ENCODE results near the gene NF1.

The NF1 gene

DNA sequence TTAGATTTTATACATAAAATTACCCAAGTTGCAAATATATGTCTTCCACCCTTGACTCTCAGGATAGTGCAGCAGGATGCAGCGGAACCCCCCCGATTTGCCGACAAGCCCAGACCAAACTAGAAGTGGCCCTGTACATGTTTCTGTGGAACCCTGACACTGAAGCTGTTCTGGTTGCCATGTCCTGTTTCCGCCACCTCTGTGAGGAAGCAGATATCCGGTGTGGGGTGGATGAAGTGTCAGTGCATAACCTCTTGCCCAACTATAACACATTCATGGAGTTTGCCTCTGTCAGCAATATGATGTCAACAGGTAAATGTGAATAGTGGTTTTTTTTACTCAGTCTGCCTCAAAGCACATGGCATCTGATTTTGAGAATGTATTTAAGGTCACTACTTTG is 131.6 kb downstream of the NF1 start:
- no peak overlapping the region for H3K27ac Mint-ChIP-seq
- peaks cover 46% of the 10 kb centered on the region for H3K36me3 Mint-ChIP-seq (ENCODE audit: low read depth)
- no peaks in the 10 kb centered on the region for H3K27me3 Mint-ChIP-seq (ENCODE audit: low read depth)
- H3K9me3 Mint-ChIP-seq = no peaks in the 10 kb centered on the region
- no peaks in the 10 kb centered on the region for H3K4me1 Mint-ChIP-seq
- no peak for TF ChIP-seq CTCF (IDR thresholded peaks at IDR 0.05; ENCODE audit: unreplicated experiment in 3 of 3)
- no peak overlapping the region for H3K4me3 Mint-ChIP-seq

DNA sequence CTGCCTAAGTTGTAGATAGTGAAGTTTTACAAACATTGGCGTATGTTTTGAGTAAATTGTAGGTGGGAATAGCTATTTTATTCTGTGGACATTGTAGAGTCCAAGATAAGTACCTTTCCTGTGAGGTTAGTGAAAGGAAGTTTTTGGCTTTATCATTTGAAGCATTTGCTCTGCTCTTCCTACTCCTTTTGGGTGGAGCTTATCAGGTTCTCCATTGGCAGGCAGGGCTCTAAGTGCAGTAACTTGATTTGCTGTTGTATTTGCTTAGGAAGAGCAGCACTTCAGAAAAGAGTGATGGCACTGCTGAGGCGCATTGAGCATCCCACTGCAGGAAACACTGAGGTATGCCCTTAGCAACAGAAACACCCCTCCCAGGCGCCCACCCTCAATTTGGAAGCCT is 132.2 kb downstream of the NF1 start:
- TF ChIP-seq CTCF (IDR thresholded peaks at IDR 0.05; ENCODE audit: unreplicated experiment in 3 of 3) = no peak
- no peaks in the 10 kb centered on the region for H3K9me3 Mint-ChIP-seq
- H3K4me1 Mint-ChIP-seq = no peaks in the 10 kb centered on the region
- peaks cover 51% of the 10 kb centered on the region for H3K36me3 Mint-ChIP-seq (ENCODE audit: low read depth)
- no peak overlapping the region for H3K27ac Mint-ChIP-seq
- H3K27me3 Mint-ChIP-seq (ENCODE audit: low read depth) = no peaks in the 10 kb centered on the region
- no peak overlapping the region for H3K4me3 Mint-ChIP-seq

DNA sequence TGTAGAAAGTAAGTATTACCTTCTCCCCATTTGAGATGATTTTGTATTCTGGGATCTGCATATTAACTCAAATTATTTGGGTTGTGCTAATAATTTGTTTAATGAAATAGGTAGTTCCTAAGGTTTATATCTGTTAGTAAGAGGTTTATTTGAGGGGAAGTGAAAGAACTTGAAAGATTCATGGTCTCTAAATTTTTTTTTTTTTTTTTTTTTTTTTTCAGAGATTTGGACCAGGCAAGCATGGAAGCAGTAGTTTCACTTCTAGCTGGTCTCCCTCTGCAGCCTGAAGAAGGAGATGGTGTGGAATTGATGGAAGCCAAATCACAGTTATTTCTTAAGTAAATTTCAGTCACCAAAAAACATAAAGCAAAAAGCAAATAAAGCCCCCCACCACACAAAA is 137.1 kb downstream of the NF1 start:
- H3K4me1 Mint-ChIP-seq = no peaks in the 10 kb centered on the region
- no peaks in the 10 kb centered on the region for H3K9me3 Mint-ChIP-seq
- TF ChIP-seq CTCF (IDR thresholded peaks at IDR 0.05; ENCODE audit: unreplicated experiment in 3 of 3) = no peak
- H3K27me3 Mint-ChIP-seq (ENCODE audit: low read depth) = no peaks in the 10 kb centered on the region
- H3K4me3 Mint-ChIP-seq = no peak overlapping the region
- H3K27ac Mint-ChIP-seq = no peak overlapping the region
- peaks cover 72% of the 10 kb centered on the region for H3K36me3 Mint-ChIP-seq (ENCODE audit: low read depth)

DNA sequence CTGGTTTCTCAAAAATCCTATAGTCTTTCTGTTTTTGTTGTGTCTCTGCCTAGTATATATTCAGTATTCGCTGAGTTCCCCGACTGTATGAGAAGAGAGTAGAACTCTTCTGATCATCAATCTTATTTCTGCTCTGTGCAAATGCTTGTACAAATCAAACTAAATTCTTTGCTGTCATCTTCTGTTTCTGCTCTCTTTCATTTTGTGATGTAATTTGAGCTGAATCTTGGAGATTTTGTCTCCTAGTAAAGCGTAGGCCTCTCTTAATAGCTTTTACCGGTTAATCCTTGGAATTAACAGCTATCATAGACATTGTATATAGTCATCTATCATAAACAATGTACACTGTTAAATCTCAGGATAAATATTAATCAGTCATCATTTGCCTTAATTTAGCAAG is 140.3 kb downstream of the NF1 start:
- H3K36me3 Mint-ChIP-seq (ENCODE audit: low read depth) = peaks cover 78% of the 10 kb centered on the region
- no peaks in the 10 kb centered on the region for H3K27me3 Mint-ChIP-seq (ENCODE audit: low read depth)
- no peak for TF ChIP-seq CTCF (IDR thresholded peaks at IDR 0.05; ENCODE audit: unreplicated experiment in 3 of 3)
- H3K4me1 Mint-ChIP-seq = no peaks in the 10 kb centered on the region
- H3K4me3 Mint-ChIP-seq = no peak overlapping the region
- no peak overlapping the region for H3K27ac Mint-ChIP-seq
- peaks cover 5% of the 10 kb centered on the region for H3K9me3 Mint-ChIP-seq

GRCh38 chr17:31236137-31236536 is 141.4 kb downstream of the NF1 start:
- peaks cover 7% of the 10 kb centered on the region for H3K9me3 Mint-ChIP-seq

More at GRCh38 chr17:31236137-31236536, 141.4 kb downstream of the NF1 start:
- TF ChIP-seq CTCF (IDR thresholded peaks at IDR 0.05; ENCODE audit: unreplicated experiment in 3 of 3) = no peak
- Mint-ChIP-seq H3K4me1 (no peaks in the 10 kb centered on the region), H3K36me3 (ENCODE audit: low read depth) (peaks cover 78% of the 10 kb centered on the region), H3K27ac (no peak overlapping the region), H3K27me3 (ENCODE audit: low read depth) (no peaks in the 10 kb centered on the region), H3K4me3 (no peak overlapping the region)
